Measurements from ENCODE around the gene PHKG2.

The PHKG2 gene

GRCh38 chr16:30721606-30722005 lies 26.6 kb upstream of the PHKG2 start:
- DNase-seq (ENCODE audit: low read depth in 2 of 2): no peak
- TF ChIP-seq, protein P1, sequence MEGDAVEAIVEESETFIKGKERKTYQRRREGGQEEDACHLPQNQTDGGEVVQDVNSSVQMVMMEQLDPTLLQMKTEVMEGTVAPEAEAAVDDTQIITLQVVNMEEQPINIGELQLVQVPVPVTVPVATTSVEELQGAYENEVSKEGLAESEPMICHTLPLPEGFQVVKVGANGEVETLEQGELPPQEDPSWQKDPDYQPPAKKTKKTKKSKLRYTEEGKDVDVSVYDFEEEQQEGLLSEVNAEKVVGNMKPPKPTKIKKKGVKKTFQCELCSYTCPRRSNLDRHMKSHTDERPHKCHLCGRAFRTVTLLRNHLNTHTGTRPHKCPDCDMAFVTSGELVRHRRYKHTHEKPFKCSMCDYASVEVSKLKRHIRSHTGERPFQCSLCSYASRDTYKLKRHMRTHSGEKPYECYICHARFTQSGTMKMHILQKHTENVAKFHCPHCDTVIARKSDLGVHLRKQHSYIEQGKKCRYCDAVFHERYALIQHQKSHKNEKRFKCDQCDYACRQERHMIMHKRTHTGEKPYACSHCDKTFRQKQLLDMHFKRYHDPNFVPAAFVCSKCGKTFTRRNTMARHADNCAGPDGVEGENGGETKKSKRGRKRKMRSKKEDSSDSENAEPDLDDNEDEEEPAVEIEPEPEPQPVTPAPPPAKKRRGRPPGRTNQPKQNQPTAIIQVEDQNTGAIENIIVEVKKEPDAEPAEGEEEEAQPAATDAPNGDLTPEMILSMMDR (IDR thresholded peaks at IDR 0.05; ENCODE audit: low read depth, low read length): no peak
- no peak overlapping the region for H3K4me3 ChIP-seq (replicated peaks in 1 of 2; ENCODE audit: low read depth in 2 of 2, low read length in 2 of 2)

GRCh38 chr16:30722443-30722842 lies 25.8 kb upstream of the PHKG2 start:
- TF ChIP-seq, protein P1 (IDR thresholded peaks at IDR 0.05; ENCODE audit: low read depth, low read length): no peak
- no peak for DNase-seq (ENCODE audit: low read depth in 2 of 2)
- H3K4me3 ChIP-seq (replicated peaks in 1 of 2; ENCODE audit: low read depth in 2 of 2, low read length in 2 of 2): no peak overlapping the region

DNA sequence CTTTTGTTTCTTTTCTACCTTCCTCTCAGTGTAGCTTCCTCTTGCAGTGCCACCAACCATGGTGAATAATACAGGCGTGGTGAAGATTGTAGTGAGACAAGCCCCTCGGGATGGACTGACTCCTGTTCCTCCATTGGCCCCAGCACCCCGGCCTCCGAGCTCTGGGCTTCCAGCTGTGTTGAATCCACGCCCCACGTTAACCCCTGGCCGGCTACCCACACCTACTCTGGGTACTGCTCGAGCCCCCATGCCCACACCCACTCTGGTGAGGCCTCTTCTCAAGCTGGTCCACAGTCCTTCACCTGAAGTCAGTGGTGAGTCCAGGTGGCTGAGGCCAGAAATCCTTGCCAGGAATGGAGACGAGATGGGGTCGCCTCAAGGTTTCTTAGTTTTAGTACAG lies 25.3 kb upstream of the PHKG2 start:
- no peak for DNase-seq (ENCODE audit: low read depth in 2 of 2)
- TF ChIP-seq, protein P1 (IDR thresholded peaks at IDR 0.05; ENCODE audit: low read depth, low read length): no peak
- H3K4me3 ChIP-seq (replicated peaks in 1 of 2; ENCODE audit: low read depth in 2 of 2, low read length in 2 of 2): no peak overlapping the region

DNA sequence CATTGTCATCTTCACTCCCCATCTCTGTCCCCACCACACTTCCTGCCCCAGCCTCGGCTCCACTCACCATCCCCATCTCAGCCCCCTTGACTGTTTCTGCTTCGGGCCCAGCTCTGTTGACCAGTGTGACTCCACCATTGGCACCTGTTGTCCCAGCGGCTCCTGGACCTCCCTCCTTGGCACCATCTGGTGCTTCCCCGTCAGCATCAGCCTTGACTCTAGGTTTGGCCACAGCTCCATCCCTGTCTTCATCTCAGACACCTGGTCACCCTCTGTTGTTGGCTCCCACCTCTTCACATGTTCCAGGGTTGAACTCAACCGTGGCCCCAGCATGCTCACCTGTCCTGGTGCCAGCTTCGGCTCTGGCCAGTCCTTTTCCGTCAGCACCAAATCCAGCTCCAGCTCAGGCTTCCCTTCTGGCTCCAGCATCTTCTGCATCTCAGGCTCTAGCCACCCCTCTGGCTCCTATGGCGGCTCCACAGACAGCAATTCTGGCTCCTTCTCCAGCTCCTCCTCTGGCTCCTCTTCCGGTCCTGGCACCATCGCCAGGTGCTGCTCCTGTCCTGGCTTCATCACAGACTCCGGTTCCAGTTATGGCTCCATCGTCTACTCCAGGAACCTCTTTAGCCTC lies 24.4 kb upstream of the PHKG2 start:
- DNase-seq (ENCODE audit: low read depth in 2 of 2): no peak
- H3K4me3 ChIP-seq (replicated peaks in 1 of 2; ENCODE audit: low read depth in 2 of 2, low read length in 2 of 2): no peak overlapping the region
- TF ChIP-seq, protein P1 (IDR thresholded peaks at IDR 0.05; ENCODE audit: low read depth, low read length): no peak

DNA sequence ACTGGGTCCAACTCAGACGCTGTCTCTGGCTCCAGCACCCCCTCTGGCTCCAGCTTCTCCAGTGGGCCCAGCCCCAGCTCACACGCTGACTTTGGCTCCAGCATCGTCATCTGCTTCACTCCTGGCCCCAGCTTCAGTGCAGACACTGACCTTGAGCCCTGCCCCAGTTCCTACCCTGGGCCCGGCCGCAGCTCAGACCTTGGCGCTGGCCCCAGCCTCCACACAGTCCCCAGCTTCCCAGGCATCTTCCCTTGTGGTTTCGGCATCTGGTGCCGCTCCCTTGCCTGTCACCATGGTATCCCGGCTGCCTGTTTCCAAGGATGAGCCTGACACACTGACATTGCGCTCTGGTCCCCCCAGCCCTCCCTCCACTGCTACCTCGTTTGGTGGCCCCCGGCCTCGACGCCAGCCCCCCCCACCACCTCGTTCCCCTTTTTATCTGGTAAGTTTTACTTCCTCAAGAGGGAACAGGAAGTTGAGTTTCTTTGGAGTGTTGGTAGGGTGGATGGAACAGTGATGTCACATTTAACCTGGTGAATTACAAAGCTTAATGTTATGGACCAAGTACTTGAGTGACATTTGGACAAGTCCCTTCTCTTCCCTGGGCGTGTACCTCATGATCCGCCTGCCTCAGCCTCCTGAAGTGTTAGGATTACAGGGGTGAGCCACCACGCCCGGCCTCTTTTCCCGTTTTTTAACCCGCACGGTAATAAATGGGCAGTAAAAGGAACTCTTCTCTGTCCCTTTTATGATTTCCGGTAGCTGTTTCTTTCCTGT lies 23.4 kb upstream of the PHKG2 start:
- DNase-seq (ENCODE audit: low read depth in 2 of 2): no peak
- no peak overlapping the region for H3K4me3 ChIP-seq (replicated peaks in 1 of 2; ENCODE audit: low read depth in 2 of 2, low read length in 2 of 2)
- TF ChIP-seq, protein P1 (IDR thresholded peaks at IDR 0.05; ENCODE audit: low read depth, low read length): no peak

- no peak for DNase-seq (ENCODE audit: low read depth in 2 of 2)
- TF ChIP-seq, protein P1 (IDR thresholded peaks at IDR 0.05; ENCODE audit: low read depth, low read length): no peak
- no peak overlapping the region for H3K4me3 ChIP-seq (replicated peaks in 1 of 2; ENCODE audit: low read depth in 2 of 2, low read length in 2 of 2)
Measured at GRCh38 chr16:30725418-30725792, 22.8 kb upstream of the PHKG2 start.

Data from cardiac fibroblast (primary cell).